Vagina (tissue), 2 donors: Measurements from ENCODE around the gene MEF2C. TPM values are rescaled to one million over a fixed set of nuclear protein-coding genes. Genes with fewer than 3 reads are reported as not detected.

Experiments
- DNase-seq, 2 donors: peaks; one replicate each; pipeline ENCODE4 v3.0.0-alpha.2; 2017; ENCODE audit errors: extremely low spot score in 2 of 2
- H3K27ac ChIP-seq: fragments of 200-600 bp; sonication (generic); one replicate; pipeline ENCODE4 v1.5.1; 2019
- H3K27me3 ChIP-seq: fragments of 200-600 bp; sonication (generic); one replicate; pipeline ENCODE4 v1.5.1; 2019
- H3K36me3 ChIP-seq, 2 donors: fragments of 200-600 bp; sonication (generic); one replicate each; pipeline ENCODE4 v1.5.1; 2017 to 2019
- H3K4me1 ChIP-seq: fragments of 200-600 bp; sonication (generic); one replicate; pipeline ENCODE4 v1.5.1; 2019
- H3K4me3 ChIP-seq, 2 donors: fragments of 200-600 bp; sonication (generic); 1 replicate in 1 of 2; 2 replicates in 1 of 2; pipeline ENCODE4 v1.5.1; 2016 to 2019
- H3K9me3 ChIP-seq: fragments of 200-600 bp; sonication (generic); one replicate; pipeline ENCODE4 v1.5.1; 2019
- POLR2A ChIP-seq, 2 donors: fragments of 450-650 bp; IDR thresholded peaks; one replicate each; pipeline ENCODE4 v1.6.1; 2017; ENCODE audit warnings: antibody characterized with exemption in 2 of 2, mild to moderate bottlenecking in 2 of 2, moderate library complexity in 2 of 2
- POLR2AphosphoS5 ChIP-seq, 2 donors: sonication (generic); formaldehyde crosslinking; IDR thresholded peaks; one replicate each; pipeline ENCODE4 v1.9.0; 2017; ENCODE audit warnings: antibody characterized with exemption in 2 of 2, mild to moderate bottlenecking in 2 of 2, low read depth in 1 of 2; ENCODE audit not compliant: insufficient read depth in 1 of 2
- intact Hi-C: fragments of 100-400 bp; cut with DNase I; formaldehyde crosslinking; loops from one replicate; pipeline ENCODE4 v1.15.1; 2023
- total RNA-seq: library from RNA; depleted of rRNA; stranded (reverse); fragments of >200 nt; gene quantifications from one replicate; pipeline ENCODE4 v1.2.3, GENCODE V29; 2016
- TF ChIP-seq, protein P1 (sequence below), 3 experiments: fragments of 450-650 bp in 2 of 3; fragments of 200-600 bp in 1 of 3; sonication (generic) in 1 of 3; IDR thresholded peaks; one replicate each; pipeline ENCODE4 v1.5.1; 2017 to 2019; ENCODE audit warnings: antibody characterized with exemption in 3 of 3, mild to moderate bottlenecking in 2 of 3, moderate library complexity in 2 of 3

MEF2C gene
- total RNA-seq, 1 donor from 2014 or later = 22.3 TPM

DNA sequence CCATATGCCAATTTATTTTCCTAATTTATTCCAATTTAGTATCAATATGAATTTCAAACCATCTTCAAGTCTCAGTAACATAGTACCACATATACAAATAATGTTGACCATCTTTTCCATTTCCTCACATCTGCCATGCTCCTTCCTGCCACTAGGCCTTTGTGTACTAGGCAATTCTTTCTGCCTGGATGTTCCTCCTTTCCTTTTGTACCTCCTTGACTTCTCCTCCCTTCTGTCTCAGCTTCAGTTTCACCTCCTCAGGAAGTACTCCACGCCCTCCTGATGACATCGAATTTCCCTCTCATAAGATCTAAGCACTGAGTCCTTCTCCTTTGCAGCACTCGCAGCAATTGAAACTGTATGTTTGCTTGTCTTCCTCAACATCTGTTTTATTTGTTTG lies 53.9 kb downstream of the MEF2C start:
- H3K36me3 ChIP-seq = no peaks in the 10 kb centered on the region
- TF ChIP-seq POLR2A (IDR thresholded peaks at IDR 0.05) = no peak
- TF ChIP-seq, protein P1, sequence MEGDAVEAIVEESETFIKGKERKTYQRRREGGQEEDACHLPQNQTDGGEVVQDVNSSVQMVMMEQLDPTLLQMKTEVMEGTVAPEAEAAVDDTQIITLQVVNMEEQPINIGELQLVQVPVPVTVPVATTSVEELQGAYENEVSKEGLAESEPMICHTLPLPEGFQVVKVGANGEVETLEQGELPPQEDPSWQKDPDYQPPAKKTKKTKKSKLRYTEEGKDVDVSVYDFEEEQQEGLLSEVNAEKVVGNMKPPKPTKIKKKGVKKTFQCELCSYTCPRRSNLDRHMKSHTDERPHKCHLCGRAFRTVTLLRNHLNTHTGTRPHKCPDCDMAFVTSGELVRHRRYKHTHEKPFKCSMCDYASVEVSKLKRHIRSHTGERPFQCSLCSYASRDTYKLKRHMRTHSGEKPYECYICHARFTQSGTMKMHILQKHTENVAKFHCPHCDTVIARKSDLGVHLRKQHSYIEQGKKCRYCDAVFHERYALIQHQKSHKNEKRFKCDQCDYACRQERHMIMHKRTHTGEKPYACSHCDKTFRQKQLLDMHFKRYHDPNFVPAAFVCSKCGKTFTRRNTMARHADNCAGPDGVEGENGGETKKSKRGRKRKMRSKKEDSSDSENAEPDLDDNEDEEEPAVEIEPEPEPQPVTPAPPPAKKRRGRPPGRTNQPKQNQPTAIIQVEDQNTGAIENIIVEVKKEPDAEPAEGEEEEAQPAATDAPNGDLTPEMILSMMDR (IDR thresholded peaks at IDR 0.05) = no peak
- no peak for TF ChIP-seq POLR2AphosphoS5 (IDR thresholded peaks at IDR 0.05; ENCODE audit: insufficient read depth in 1 of 2, low read depth in 1 of 2)
- intact Hi-C loops = loop anchor here (5.0 kb wide), 1 partner anchor 53 kb away; the partner anchor contains the start of gene MEF2C
- H3K4me3 ChIP-seq = no peak overlapping the region
- no peaks in the 10 kb centered on the region for H3K9me3 ChIP-seq
- H3K27me3 ChIP-seq = no peaks in the 10 kb centered on the region
- H3K4me1 ChIP-seq = peaks cover 13% of the 10 kb centered on the region
- DNase-seq = no peak
- H3K27ac ChIP-seq = peak overlapping the region; percentile 56

DNA sequence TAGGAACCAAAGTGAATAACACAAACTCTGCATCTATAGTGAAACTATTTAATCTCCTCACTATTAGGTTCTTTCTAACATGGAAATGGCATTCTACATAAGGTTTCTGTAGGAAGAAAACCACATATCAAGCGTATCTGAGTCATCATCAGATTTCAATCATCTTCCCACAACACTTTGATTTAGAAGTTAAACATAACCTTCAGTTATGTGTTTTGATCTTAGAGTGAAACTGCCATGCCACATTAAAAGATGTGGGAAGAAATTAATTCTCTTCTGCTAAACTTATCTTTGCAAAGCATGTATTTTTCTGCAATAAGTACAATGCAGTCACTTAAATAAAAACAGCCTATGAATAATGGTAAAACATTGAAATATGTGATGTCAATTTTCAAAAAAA lies 55.0 kb downstream of the MEF2C start:
- no peaks in the 10 kb centered on the region for H3K9me3 ChIP-seq
- TF ChIP-seq, protein P1 (IDR thresholded peaks at IDR 0.05) = no peak
- TF ChIP-seq POLR2AphosphoS5 (IDR thresholded peaks at IDR 0.05; ENCODE audit: insufficient read depth in 1 of 2, low read depth in 1 of 2) (no peak), POLR2A (IDR thresholded peaks at IDR 0.05) (no peak)
- intact Hi-C loops = loop anchor here (5.0 kb wide), 1 partner anchor 54 kb away; the partner anchor contains the start of gene MEF2C
- no peaks in the 10 kb centered on the region for H3K36me3 ChIP-seq
- H3K27ac ChIP-seq = peak overlapping the region; percentile 60
- peaks cover 3% of the 10 kb centered on the region for H3K4me1 ChIP-seq
- no peak for DNase-seq
- H3K27me3 ChIP-seq = no peaks in the 10 kb centered on the region
- H3K4me3 ChIP-seq = no peak overlapping the region

DNA sequence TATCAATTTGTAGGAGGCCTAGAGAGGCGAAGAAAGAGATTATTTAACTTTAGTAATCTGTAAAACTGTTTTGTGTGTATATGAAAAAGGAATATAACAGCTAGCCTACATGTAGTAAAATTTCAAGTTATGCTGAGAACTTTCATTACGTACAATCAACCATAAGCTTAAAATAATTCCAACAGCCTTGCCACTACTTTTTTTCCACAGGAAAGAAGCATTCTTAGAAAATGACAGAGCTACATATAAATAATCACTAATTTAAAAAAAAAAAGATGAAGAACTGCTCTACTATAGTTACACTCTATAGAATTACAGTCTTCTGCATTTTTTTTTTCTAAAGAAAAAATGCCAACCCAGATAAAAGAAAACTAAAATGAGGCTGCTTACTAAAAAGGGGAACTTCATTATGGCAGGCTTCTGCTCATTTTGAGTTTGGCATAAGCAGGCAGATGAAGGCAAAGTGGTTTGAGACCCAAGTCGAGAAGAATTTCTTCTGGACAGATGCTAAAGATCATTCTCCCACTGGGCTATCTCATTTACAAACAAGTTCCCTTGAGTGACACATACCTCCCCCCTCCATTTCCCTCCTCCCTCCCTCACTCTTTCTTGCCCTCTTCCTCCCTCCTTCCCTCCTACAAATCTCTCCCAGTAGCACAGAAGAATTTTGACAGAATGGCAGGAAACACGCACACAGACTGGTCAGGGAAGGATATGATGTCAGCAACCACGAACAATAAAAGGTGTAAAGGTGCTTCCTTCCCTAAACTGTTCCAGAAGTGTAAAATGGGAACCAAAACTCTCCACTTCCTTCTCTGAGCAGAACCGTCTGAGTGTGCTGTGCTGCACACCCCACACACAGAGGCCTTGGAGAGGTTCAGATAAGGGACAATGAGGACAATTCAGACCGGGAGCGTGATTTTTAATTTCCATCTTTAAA lies 56.1 kb downstream of the MEF2C start:
- no peaks in the 10 kb centered on the region for H3K4me1 ChIP-seq
- no peak for DNase-seq
- H3K9me3 ChIP-seq = no peaks in the 10 kb centered on the region
- H3K27ac ChIP-seq = peak overlapping the region; percentile 60
- TF ChIP-seq, protein P1 (IDR thresholded peaks at IDR 0.05) = no peak
- peak in 1 of 2 donors; percentile 79 for TF ChIP-seq POLR2AphosphoS5 (IDR thresholded peaks at IDR 0.05; ENCODE audit: insufficient read depth in 1 of 2, low read depth in 1 of 2)
- no peak for TF ChIP-seq POLR2A (IDR thresholded peaks at IDR 0.05)
- no peak overlapping the region for H3K4me3 ChIP-seq
- no peaks in the 10 kb centered on the region for H3K36me3 ChIP-seq
- H3K27me3 ChIP-seq = no peaks in the 10 kb centered on the region
- intact Hi-C loops = loop anchor here (5.0 kb wide), 1 partner anchor 55 kb away; the partner anchor contains the start of gene MEF2C

DNA sequence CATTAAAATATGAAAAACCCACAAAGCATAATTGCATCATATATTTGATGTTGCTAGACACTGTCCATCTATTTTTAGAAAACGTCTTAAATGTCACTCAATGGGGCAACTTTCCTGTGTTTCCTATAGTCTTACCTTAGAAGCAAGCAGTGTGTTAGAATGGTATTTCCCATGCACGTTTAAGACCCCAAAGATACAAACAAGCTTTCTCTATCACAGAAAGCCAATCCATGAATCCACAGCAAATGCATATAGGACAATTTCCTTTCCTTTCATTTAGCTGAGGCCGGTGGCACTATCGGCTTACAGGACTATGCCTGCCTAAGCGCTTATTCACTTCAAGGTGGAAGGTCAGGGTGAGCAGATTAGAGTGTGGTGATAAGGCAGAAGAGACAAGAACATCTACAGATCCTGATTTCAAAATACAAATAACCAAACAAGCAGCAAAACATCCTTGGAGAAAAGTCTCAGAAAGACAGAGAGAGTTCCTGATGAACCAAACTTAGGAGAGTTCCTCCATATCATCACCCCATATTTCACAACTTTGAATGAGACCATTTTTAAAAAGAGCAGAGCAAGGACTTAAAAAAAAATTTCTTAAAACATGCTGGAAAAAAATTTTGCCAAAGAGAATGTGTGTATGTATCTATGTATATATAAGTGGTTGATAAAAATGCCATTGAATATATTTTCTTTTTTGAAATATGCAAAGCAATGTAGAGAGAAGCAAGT lies 57.2 kb downstream of the MEF2C start:
- H3K27ac ChIP-seq = peak overlapping the region; percentile 60
- H3K4me1 ChIP-seq = no peaks in the 10 kb centered on the region
- no peaks in the 10 kb centered on the region for H3K9me3 ChIP-seq
- DNase-seq = no peak
- H3K27me3 ChIP-seq = no peaks in the 10 kb centered on the region
- no peak overlapping the region for H3K4me3 ChIP-seq
- H3K36me3 ChIP-seq = no peaks in the 10 kb centered on the region
- TF ChIP-seq, protein P1 (IDR thresholded peaks at IDR 0.05) = no peak
- TF ChIP-seq POLR2A (IDR thresholded peaks at IDR 0.05) (no peak), POLR2AphosphoS5 (IDR thresholded peaks at IDR 0.05; ENCODE audit: insufficient read depth in 1 of 2, low read depth in 1 of 2) (no peak)
- intact Hi-C loops = loop anchor here (5.0 kb wide), 1 partner anchor 57 kb away; the partner anchor contains the start of gene MEF2C
